SU-DHL-6 (cell line): ENCODE results near the gene ECD.

ENCODE experiments used
- H2AFZ ChIP-seq: fragments of 200-600 bp; sonication (generic); 2 replicates; pipeline ENCODE4 v1.6.1; 2014; ENCODE audit warnings: low read depth, mild to moderate bottlenecking, moderate library complexity, mixed read lengths, antibody characterized with exemption, low read length; ENCODE audit not compliant: severe bottlenecking
- H3F3A ChIP-seq: fragments of 200-600 bp; shearing (Covaris generic); 2 replicates; pipeline ENCODE4 v1.6.0; 2016; ENCODE audit warnings: antibody characterized with exemption, mild to moderate bottlenecking; ENCODE audit not compliant: insufficient read depth
- H3K27ac ChIP-seq: fragments of 200-600 bp; sonication (generic); 2 replicates; pipeline ENCODE4 v1.5.1; 2016; ENCODE audit warnings: low read depth, mild to moderate bottlenecking, low read length, moderate library complexity, mixed read lengths
- H3K27me3 ChIP-seq: fragments of 200-600 bp; sonication (generic), shearing (Covaris generic); 2 replicates; pipeline ENCODE4 v1.6.0; 2014; ENCODE audit warnings: mild to moderate bottlenecking, low read length
- H3K36me3 ChIP-seq: fragments of 200-600 bp; sonication (generic); 2 replicates; pipeline ENCODE4 v1.6.1; 2014; ENCODE audit warnings: mild to moderate bottlenecking, low read length, mixed read lengths
- H3K4me2 ChIP-seq: fragments of 300-600, 200-600 bp; shearing (Covaris generic), sonication (generic); 2 replicates; pipeline ENCODE4 v1.6.0; 2014; ENCODE audit warnings: low read length, low read depth, mild to moderate bottlenecking; ENCODE audit not compliant: poor library complexity, severe bottlenecking
- H3K4me3 ChIP-seq: fragments of 200-600 bp; sonication (generic); 2 replicates; pipeline ENCODE4 v1.5.1; 2014; ENCODE audit warnings: antibody characterized with exemption, low read length, mild to moderate bottlenecking, mixed read lengths; ENCODE audit not compliant: insufficient read depth, poor library complexity, severe bottlenecking
- H3K79me2 ChIP-seq: fragments of 200-600 bp; sonication (generic); 2 replicates; pipeline ENCODE4 v1.6.1; 2014; ENCODE audit warnings: mild to moderate bottlenecking, low read length, moderate library complexity; ENCODE audit not compliant: insufficient read depth
- H3K9ac ChIP-seq: fragments of 200-600 bp; sonication (generic); 2 replicates; pipeline ENCODE4 v1.7.0; 2014; ENCODE audit warnings: mild to moderate bottlenecking, low read length
- H3K9me2 ChIP-seq: fragments of 200-600 bp; sonication (generic); replicated peaks from 2 replicates; pipeline ENCODE4 v1.6.1; 2014; ENCODE audit warnings: low read length; ENCODE audit not compliant: insufficient read depth
- H3K9me3 ChIP-seq: fragments of 200-600 bp; sonication (generic); 2 replicates; pipeline ENCODE4 v1.6.1; 2014; ENCODE audit warnings: low read length, mixed read lengths; ENCODE audit not compliant: insufficient read depth
- H4K20me1 ChIP-seq: fragments of 200-600 bp; sonication (generic); 2 replicates; pipeline ENCODE4 v1.6.1; 2014; ENCODE audit warnings: low read depth, mild to moderate bottlenecking, antibody characterized with exemption, low read length, moderate library complexity, mixed read lengths
- EZH2phosphoT487 ChIP-seq: fragments of 200-600 bp; sonication (generic), shearing (Covaris generic); conservative IDR thresholded peaks from 2 replicates; pipeline ENCODE4 v1.6.1; 2018; ENCODE audit warnings: mild to moderate bottlenecking, antibody characterized with exemption, low read length, moderate library complexity, mixed read lengths
- TF ChIP-seq, protein P1 (sequence below): fragments of 200-600 bp; sonication (generic); IDR thresholded peaks from one replicate; pipeline ENCODE4 v1.5.1; 2017; ENCODE audit warnings: antibody characterized with exemption, mild to moderate bottlenecking, low read length, moderate library complexity; ENCODE audit not compliant: insufficient read depth, poor library complexity, severe bottlenecking

Gene ECD

GRCh38 chr10:73206385-73206784, 38.6 kb upstream of the ECD start:
- Histone ChIP-seq H3K27ac (no peak overlapping the region), H3K4me3 (no peak overlapping the region), H3K9me3 (no peaks in the 10 kb centered on the region), H3K79me2 (no peaks in the 10 kb centered on the region), H3F3A (no peaks in the 10 kb centered on the region), H3K9ac (no peak overlapping the region), H4K20me1 (no peaks in the 10 kb centered on the region), H3K4me2 (no peak overlapping the region), H3K9me2 (no peaks in the 10 kb centered on the region), H3K36me3 (no peaks in the 10 kb centered on the region), H2AFZ (no peak overlapping the region), H3K27me3 (no peaks in the 10 kb centered on the region)
- no peak for TF ChIP-seq EZH2phosphoT487

DNA sequence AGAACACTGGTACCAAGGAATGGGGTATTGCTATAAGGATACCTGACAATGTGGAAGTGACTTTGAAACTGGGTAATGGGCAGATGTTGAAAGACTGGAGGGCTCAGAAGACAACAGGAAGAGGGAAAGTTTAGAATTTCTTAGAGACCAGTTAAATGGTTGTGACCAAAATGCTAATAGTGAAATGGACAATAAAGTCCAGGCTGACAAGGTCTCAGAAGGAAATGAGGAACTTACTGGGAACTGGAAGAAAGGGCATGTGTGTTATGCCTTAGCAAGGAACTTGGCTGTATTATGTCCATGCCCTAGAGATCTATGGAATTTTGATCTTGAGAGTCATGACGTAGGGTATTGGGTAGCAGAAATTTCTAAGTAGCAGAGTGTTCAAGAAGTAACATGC, 38.1 kb upstream of the ECD start:
- H3K27me3 ChIP-seq = no peaks in the 10 kb centered on the region
- H3K4me2 ChIP-seq = no peak overlapping the region
- no peaks in the 10 kb centered on the region for H3F3A ChIP-seq
- no peaks in the 10 kb centered on the region for H3K36me3 ChIP-seq
- H3K4me3 ChIP-seq = no peak overlapping the region
- no peak overlapping the region for H3K27ac ChIP-seq
- no peaks in the 10 kb centered on the region for H3K9me3 ChIP-seq
- no peaks in the 10 kb centered on the region for H3K9me2 ChIP-seq
- no peak overlapping the region for H3K9ac ChIP-seq
- no peaks in the 10 kb centered on the region for H4K20me1 ChIP-seq
- TF ChIP-seq, protein P1, sequence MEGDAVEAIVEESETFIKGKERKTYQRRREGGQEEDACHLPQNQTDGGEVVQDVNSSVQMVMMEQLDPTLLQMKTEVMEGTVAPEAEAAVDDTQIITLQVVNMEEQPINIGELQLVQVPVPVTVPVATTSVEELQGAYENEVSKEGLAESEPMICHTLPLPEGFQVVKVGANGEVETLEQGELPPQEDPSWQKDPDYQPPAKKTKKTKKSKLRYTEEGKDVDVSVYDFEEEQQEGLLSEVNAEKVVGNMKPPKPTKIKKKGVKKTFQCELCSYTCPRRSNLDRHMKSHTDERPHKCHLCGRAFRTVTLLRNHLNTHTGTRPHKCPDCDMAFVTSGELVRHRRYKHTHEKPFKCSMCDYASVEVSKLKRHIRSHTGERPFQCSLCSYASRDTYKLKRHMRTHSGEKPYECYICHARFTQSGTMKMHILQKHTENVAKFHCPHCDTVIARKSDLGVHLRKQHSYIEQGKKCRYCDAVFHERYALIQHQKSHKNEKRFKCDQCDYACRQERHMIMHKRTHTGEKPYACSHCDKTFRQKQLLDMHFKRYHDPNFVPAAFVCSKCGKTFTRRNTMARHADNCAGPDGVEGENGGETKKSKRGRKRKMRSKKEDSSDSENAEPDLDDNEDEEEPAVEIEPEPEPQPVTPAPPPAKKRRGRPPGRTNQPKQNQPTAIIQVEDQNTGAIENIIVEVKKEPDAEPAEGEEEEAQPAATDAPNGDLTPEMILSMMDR = no peak
- TF ChIP-seq EZH2phosphoT487 = no peak
- no peak overlapping the region for H2AFZ ChIP-seq
- no peaks in the 10 kb centered on the region for H3K79me2 ChIP-seq

GRCh38 chr10:73205081-73205480, 37.3 kb upstream of the ECD start:
- H3F3A ChIP-seq = no peaks in the 10 kb centered on the region
- H3K27me3 ChIP-seq = no peaks in the 10 kb centered on the region
- H3K4me3 ChIP-seq = no peak overlapping the region
- no peaks in the 10 kb centered on the region for H3K36me3 ChIP-seq
- TF ChIP-seq, protein P1 = no peak
- TF ChIP-seq EZH2phosphoT487 = no peak
- H3K79me2 ChIP-seq = no peaks in the 10 kb centered on the region
- H3K9ac ChIP-seq = no peak overlapping the region
- H3K9me2 ChIP-seq = no peaks in the 10 kb centered on the region
- H3K27ac ChIP-seq = no peak overlapping the region
- H2AFZ ChIP-seq = no peak overlapping the region
- no peaks in the 10 kb centered on the region for H3K9me3 ChIP-seq
- no peak overlapping the region for H3K4me2 ChIP-seq
- H4K20me1 ChIP-seq = no peaks in the 10 kb centered on the region

DNA sequence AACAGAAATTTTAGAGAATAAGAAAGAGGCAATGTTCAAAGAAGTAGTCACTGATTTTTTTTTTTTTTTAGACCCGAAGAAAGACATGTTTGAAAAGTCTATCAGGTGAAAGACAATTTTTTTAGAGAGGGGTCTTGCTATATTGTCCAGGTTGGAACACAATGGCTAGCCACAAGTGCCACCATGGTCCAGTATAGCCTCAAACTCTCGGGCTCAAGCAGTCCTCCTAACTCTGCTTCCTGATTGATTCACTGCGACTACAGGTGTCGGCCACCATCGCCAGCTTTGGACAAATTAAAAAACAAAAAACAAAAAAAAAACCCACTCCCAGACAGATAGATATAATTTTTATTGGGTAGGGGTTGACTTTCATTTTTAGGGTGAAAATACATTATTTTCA, 22.4 kb upstream of the ECD start:
- no peaks in the 10 kb centered on the region for H4K20me1 ChIP-seq
- 0 out of 2 replicates have a peak, but pooled peaks cover 5% of the 10 kb centered on the region for H3F3A ChIP-seq
- no peak overlapping the region for H3K4me3 ChIP-seq
- H3K79me2 ChIP-seq = no peaks in the 10 kb centered on the region
- H3K9me2 ChIP-seq = no peaks in the 10 kb centered on the region
- H3K36me3 ChIP-seq = no peaks in the 10 kb centered on the region; the same call in 1 of the 2 replicates
- H2AFZ ChIP-seq = no peak overlapping the region
- no peak overlapping the region for H3K9ac ChIP-seq
- TF ChIP-seq, protein P1 = no peak
- TF ChIP-seq EZH2phosphoT487 = no peak
- H3K27me3 ChIP-seq = no peaks in the 10 kb centered on the region
- no peaks in the 10 kb centered on the region for H3K9me3 ChIP-seq
- no peak overlapping the region for H3K4me2 ChIP-seq
- H3K27ac ChIP-seq = no peak overlapping the region
